HUES48 (cell line): ENCODE data around the gene TAF4.
"Not testable (repeated sequence)": the region's sequence is repeated elsewhere in the genome, so short reads cannot be mapped to it uniquely, and the experiment has no call there.

Source experiments
- H3K27ac ChIP-seq: one replicate; pipeline ENCODE4 v1.7.0; 2013; ENCODE audit warnings: low read depth, low read length, inconsistent platforms
- H3K27me3 ChIP-seq: 2 replicates; pipeline ENCODE4 v1.6.1; 2013; ENCODE audit warnings: mild to moderate bottlenecking, low read length; ENCODE audit not compliant: control insufficient read depth, insufficient read depth
- H3K36me3 ChIP-seq: 2 replicates; pipeline ENCODE4 v1.6.1; 2013; ENCODE audit warnings: low read length; ENCODE audit not compliant: control insufficient read depth, insufficient read depth
- H3K4me1 ChIP-seq: 2 replicates; pipeline ENCODE4 v1.6.1; 2013; ENCODE audit warnings: mild to moderate bottlenecking, low read length; ENCODE audit not compliant: control insufficient read depth, insufficient read depth
- H3K4me3 ChIP-seq: 2 replicates; pipeline ENCODE4 v1.5.1; 2013; ENCODE audit warnings: mild to moderate bottlenecking, low read depth, low read length
- H3K9ac ChIP-seq: 2 replicates; pipeline ENCODE4 v1.6.1; 2013; ENCODE audit warnings: mild to moderate bottlenecking, low read depth, low read length, moderate library complexity
- H3K9me3 ChIP-seq: 2 replicates; pipeline ENCODE4 v1.6.1; 2013; ENCODE audit warnings: low read length; ENCODE audit not compliant: control insufficient read depth, insufficient read depth

TAF4 gene

DNA sequence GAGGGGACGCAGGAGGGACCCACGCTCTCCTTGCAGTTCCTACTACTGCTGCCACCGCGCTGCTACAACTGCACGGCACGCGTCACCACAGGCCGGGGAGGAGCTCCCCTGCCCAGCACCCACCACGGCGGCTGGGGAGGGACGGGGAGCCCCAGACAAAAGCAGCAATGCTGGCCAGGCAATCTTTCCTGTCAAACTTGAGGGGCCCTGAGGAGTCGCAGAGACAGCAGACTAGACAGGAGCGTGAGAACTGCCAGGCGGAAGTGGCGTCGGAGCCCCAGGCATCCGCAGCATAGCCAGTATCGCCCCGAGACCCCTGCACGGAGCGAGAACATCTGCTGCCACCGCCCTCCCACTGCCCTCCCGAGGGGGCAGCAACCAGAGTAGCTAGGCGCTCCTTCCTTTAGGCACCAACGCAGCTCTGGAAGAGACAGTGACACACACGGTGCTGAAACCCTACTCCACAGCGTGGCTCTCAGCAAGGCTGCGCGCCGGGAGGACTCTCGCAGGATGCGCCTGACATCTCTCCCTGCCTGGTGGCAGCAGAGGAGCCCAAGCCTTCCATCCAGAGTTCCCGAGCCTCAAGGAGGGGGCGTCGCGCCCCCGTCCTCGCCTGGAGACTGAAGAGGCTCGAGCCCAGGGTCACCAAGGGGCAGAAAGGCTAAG, 2.2 kb downstream of the TAF4 start:
- Histone ChIP-seq H3K36me3 (peaks cover 24% of the 10 kb centered on the region), H3K4me3 (peak overlapping the region; percentile 52), H3K9me3 (no peaks in the 10 kb centered on the region), H3K27ac (no peak overlapping the region), H3K4me1 (peaks cover 26% of the 10 kb centered on the region), H3K27me3 (no peaks in the 10 kb centered on the region), H3K9ac (no peak overlapping the region)

DNA sequence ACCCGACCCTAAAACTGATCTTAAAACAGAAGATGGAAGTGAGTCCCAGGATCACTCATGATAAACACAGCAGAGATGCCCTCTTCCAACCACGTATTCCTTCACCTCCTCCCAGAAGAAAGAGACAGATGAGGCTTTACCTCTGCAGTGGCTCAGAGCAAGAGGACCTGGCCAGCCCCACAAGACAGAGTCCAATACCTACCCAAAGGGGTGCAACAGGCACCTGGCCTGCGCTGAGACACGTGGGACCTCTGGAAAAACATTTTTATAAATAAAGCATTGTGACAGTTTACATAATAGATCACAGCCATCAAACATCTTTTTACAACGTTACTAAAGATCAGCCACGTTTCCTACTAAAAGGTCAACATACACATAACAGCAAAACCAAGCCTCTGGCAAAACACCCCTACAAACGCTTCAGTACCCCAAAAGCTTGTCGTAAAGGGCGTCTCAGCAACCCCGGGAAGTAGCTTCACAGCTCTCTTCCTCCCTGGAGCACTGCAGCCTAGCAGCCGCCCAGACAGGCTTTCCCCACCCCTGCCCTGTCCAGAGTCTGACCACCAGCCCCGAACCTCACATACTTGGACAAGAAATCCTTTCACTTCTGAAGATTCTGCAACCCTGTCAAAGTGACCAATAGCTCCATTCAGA, 2.9 kb downstream of the TAF4 start:
- Histone ChIP-seq H3K27me3 (no peaks in the 10 kb centered on the region), H3K9ac (no peak overlapping the region), H3K9me3 (no peaks in the 10 kb centered on the region), H3K4me1 (peaks cover 26% of the 10 kb centered on the region), H3K36me3 (peaks cover 24% of the 10 kb centered on the region), H3K4me3 (no peak overlapping the region), H3K27ac (no peak overlapping the region)

DNA sequence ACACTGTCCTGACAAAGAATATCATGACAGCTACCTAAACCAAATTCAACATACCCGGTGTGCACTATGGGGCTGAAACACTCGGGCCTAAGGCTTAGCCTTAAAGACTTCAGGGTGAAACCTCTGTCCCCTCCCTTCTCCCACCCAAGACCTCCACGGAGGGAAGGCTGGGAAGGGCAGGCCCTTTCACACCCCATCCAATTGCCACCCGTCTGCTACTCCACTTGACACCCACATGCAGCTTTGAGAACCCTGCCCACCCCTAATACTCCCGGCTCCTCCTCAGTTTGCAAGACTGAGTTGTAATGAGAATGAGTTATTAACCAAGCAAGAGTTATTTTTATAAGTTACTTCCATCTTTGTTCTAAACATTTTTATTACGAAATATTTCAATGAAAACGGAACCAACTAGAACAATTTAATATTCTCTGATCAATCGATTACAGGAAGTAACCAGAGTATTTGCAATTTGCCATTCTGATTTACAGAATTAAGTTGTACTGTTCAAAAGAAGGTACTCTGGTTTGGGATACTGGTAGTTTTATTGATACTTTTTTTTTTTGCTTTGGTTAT, 3.7 kb downstream of the TAF4 start:
- no peaks in the 10 kb centered on the region for H3K27me3 ChIP-seq
- peaks cover 18% of the 10 kb centered on the region for H3K4me1 ChIP-seq
- H3K9ac ChIP-seq: no peak overlapping the region
- H3K27ac ChIP-seq: no peak overlapping the region
- no peaks in the 10 kb centered on the region for H3K9me3 ChIP-seq
- peaks cover 24% of the 10 kb centered on the region for H3K36me3 ChIP-seq
- H3K4me3 ChIP-seq: no peak overlapping the region

DNA sequence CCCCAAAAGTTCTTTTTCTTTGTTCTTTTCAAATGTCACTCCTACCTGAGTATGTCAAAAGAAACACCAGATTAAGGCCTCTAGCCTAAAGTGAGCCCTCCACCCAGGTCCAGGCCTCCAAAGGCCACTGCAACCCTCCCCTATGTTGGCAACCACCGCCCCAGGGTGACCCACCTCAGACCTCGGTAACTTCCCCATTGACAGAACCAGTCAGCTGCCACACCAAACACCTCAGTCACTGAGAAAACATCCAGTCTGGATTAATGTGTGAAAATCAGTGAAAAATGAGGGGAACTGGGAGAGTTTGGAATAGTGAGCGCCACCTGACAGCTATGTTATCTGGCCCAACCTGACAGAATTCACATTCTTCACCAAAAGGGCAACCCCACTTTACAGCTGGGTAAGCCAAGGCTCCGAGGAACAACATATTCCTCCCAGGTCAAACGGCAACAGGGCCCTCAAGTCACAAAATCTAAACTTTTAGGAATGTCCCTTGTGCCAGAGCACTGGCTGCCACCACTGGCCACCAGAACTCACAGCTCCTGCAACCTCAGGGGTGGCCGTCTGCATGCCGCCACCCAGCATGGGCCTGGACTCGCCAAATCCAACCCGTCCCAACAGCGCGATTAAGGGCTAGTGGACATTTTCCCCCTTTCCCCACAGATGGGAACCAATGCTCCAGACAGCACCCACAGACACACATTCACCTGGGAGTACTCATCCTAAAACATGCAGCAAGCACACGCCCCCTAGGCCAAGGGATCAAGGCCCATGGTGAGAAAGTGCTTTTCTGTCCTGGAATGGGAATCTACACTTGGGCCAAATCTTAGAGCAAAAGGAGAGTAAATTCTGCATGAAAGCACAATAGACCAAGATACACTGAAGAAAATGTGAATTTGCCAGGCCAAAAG, 4.8 kb downstream of the TAF4 start:
- no peaks in the 10 kb centered on the region for H3K27me3 ChIP-seq
- H3K4me3 ChIP-seq: no peak overlapping the region
- no peaks in the 10 kb centered on the region for H3K9me3 ChIP-seq
- H3K4me1 ChIP-seq: peaks cover 14% of the 10 kb centered on the region
- H3K9ac ChIP-seq: no peak overlapping the region
- H3K36me3 ChIP-seq: peaks cover 24% of the 10 kb centered on the region
- H3K27ac ChIP-seq: no peak overlapping the region

- Histone ChIP-seq H3K36me3 (peaks cover 24% of the 10 kb centered on the region), H3K4me3 (no peak overlapping the region), H3K9ac (no peak overlapping the region), H3K9me3 (no peaks in the 10 kb centered on the region), H3K27ac (no peak overlapping the region), H3K27me3 (no peaks in the 10 kb centered on the region), H3K4me1 (peaks cover 14% of the 10 kb centered on the region)
Observed at GRCh38 chr20:62059920-62060630, 5.6 kb downstream of the TAF4 start.

GRCh38 chr20:62059401-62059800, 6.3 kb downstream of the TAF4 start:
- H3K9ac ChIP-seq: no peak overlapping the region
- no peaks in the 10 kb centered on the region for H3K27me3 ChIP-seq
- no peak overlapping the region for H3K4me3 ChIP-seq
- H3K36me3 ChIP-seq: peaks cover 24% of the 10 kb centered on the region
- H3K27ac ChIP-seq: no peak overlapping the region
- H3K4me1 ChIP-seq: peaks cover 14% of the 10 kb centered on the region
- no peaks in the 10 kb centered on the region for H3K9me3 ChIP-seq

DNA sequence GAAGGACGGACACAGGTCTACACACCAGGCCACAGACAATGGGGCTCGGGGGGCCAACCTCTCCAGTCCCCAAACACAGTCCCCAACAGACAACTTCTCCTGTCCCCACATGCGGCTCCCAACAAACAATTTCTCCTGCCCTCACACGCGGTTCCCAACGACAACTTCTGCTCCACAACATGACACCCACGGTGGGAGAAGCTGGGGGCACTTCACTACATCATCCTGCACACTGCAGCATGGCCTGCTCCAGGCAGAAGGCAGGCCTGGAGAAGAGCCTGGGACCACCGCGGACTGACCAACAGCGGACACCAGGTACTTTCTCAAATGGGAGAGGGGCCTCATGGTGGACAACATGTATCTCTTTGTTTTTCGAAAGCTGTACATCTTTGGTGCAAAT, 6.7 kb downstream of the TAF4 start:
- peaks cover 11% of the 10 kb centered on the region for H3K4me1 ChIP-seq
- peaks cover 25% of the 10 kb centered on the region for H3K36me3 ChIP-seq
- H3K27ac ChIP-seq: no peak overlapping the region
- no peaks in the 10 kb centered on the region for H3K9me3 ChIP-seq
- H3K4me3 ChIP-seq: no peak overlapping the region
- H3K27me3 ChIP-seq: no peaks in the 10 kb centered on the region
- H3K9ac ChIP-seq: no peak overlapping the region

GRCh38 chr20:62056975-62057374, 8.7 kb downstream of the TAF4 start:
- Histone ChIP-seq H3K4me1 (no peaks in the 10 kb centered on the region), H3K4me3 (no peak overlapping the region), H3K27me3 (no peaks in the 10 kb centered on the region), H3K27ac (no peak overlapping the region), H3K9ac (no peak overlapping the region), H3K36me3 (peaks cover 21% of the 10 kb centered on the region), H3K9me3 (no peaks in the 10 kb centered on the region)

GRCh38 chr20:62056377-62056776, 9.3 kb downstream of the TAF4 start:
- Histone ChIP-seq H3K4me1 (no peaks in the 10 kb centered on the region), H3K27me3 (no peaks in the 10 kb centered on the region), H3K4me3 (no peak overlapping the region), H3K9me3 (no peaks in the 10 kb centered on the region), H3K36me3 (peaks cover 15% of the 10 kb centered on the region), H3K9ac (no peak overlapping the region), H3K27ac (no peak overlapping the region)

DNA sequence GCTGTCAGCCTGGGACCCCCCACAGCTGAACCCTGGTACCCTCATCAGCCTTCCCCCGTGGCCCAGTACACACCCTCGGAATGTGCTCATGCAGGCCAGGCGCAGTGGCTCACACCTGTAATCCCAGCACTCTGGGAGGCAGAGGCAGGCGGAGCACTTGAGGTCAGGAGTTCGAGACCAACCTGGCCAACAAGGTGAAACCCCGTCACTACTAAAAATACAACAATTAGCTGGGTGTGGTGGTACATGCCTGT, 9.9 kb downstream of the TAF4 start:
- peaks cover 12% of the 10 kb centered on the region for H3K36me3 ChIP-seq
- H3K27me3 ChIP-seq, H3K9ac ChIP-seq, H3K9me3 ChIP-seq, H3K27ac ChIP-seq, H3K4me1 ChIP-seq, H3K4me3 ChIP-seq: not testable (repeated sequence)
